ENCODE data around the gene IL26. TPM values are rescaled to one million over a fixed set of nuclear protein-coding genes. Genes with fewer than 3 reads are reported as not detected.

The IL26 gene
- polyA plus RNA-seq, 1 donor from 2014 or later: not detected

GRCh38 chr12:68259318-68259940, 33.8 kb upstream of the IL26 start:
- Histone ChIP-seq H3K36me3 (ENCODE audit: insufficient read depth, low read length) (no peaks in the 10 kb centered on the region), H3K9me2 (ENCODE audit: insufficient read depth, low read length) (no peaks in the 10 kb centered on the region), H2AFZ (ENCODE audit: low read depth, low read length) (no peak overlapping the region), H3F3A (ENCODE audit: insufficient read depth, low read length, poor library complexity, severe bottlenecking) (no peaks in the 10 kb centered on the region), H3K9ac (ENCODE audit: low read length) (no peak overlapping the region), H3K27ac (ENCODE audit: low read length) (no peak overlapping the region), H3K79me2 (replicated peaks; ENCODE audit: insufficient read depth, low read length) (no peaks in the 10 kb centered on the region), H3K4me3 (ENCODE audit: low read length) (no peak overlapping the region), H3K9me3 (ENCODE audit: low read length) (no peaks in the 10 kb centered on the region), H4K20me1 (ENCODE audit: insufficient read depth) (no peaks in the 10 kb centered on the region), H3K27me3 (ENCODE audit: insufficient read depth, low read depth, low read length) (no peaks in the 10 kb centered on the region), H3K4me2 (ENCODE audit: low read length) (no peak overlapping the region)
- TF ChIP-seq CTCF (IDR thresholded peaks at IDR 0.05; ENCODE audit: poor library complexity, severe bottlenecking) (no peak), EP300 (conservative IDR thresholded peaks at IDR 0.05; ENCODE audit: poor library complexity, severe bottlenecking) (no peak), REST (IDR thresholded peaks at IDR 0.05; ENCODE audit: borderline replicate concordance) (no peak), POLR2AphosphoS5 (IDR thresholded peaks at IDR 0.05) (no peak), SMC3 (conservative IDR thresholded peaks at IDR 0.05; ENCODE audit: poor library complexity) (no peak), RAD21 (conservative IDR thresholded peaks at IDR 0.05) (no peak), TAF1 (IDR thresholded peaks at IDR 0.05; ENCODE audit: low read depth) (no peak), MXI1 (conservative IDR thresholded peaks at IDR 0.05; ENCODE audit: poor library complexity, severe bottlenecking) (no peak), EZH2 (IDR thresholded peaks at IDR 0.05; ENCODE audit: borderline replicate concordance, insufficient read depth, low read length, poor library complexity, severe bottlenecking) (no peak)

GRCh38 chr12:68253504-68253903, 27.9 kb upstream of the IL26 start, which contains the start of gene IL22:
IL22 (minus strand) TSS chr12:68253604; CDS start chr12:68253448, 156 bp downstream.
- Histone ChIP-seq H3K36me3 (ENCODE audit: insufficient read depth, low read length) (no peaks in the 10 kb centered on the region), H3K4me2 (ENCODE audit: low read length) (no peak within 1 kb of the TSS), H3F3A (ENCODE audit: insufficient read depth, low read length, poor library complexity, severe bottlenecking) (no peaks in the 10 kb centered on the region), H2AFZ (ENCODE audit: low read depth, low read length) (no peak within 1 kb of the TSS), H3K79me2 (replicated peaks; ENCODE audit: insufficient read depth, low read length) (no peaks in the 10 kb centered on the region), H3K9me3 (ENCODE audit: low read length) (no peaks in the 10 kb centered on the region), H3K27ac (ENCODE audit: low read length) (no peak within 1 kb of the TSS), H3K4me3 (ENCODE audit: low read length) (no peak within 1 kb of the TSS), H3K27me3 (ENCODE audit: insufficient read depth, low read depth, low read length) (no peaks in the 10 kb centered on the region), H3K9me2 (ENCODE audit: insufficient read depth, low read length) (no peaks in the 10 kb centered on the region), H4K20me1 (ENCODE audit: insufficient read depth) (no peaks in the 10 kb centered on the region), H3K9ac (ENCODE audit: low read length) (no peak within 1 kb of the TSS)
- TF ChIP-seq RAD21 (conservative IDR thresholded peaks at IDR 0.05): no peak
- no peak for TF ChIP-seq MXI1 (conservative IDR thresholded peaks at IDR 0.05; ENCODE audit: poor library complexity, severe bottlenecking)
- TF ChIP-seq EP300 (conservative IDR thresholded peaks at IDR 0.05; ENCODE audit: poor library complexity, severe bottlenecking): no peak
- no peak for TF ChIP-seq CTCF (IDR thresholded peaks at IDR 0.05; ENCODE audit: poor library complexity, severe bottlenecking)
- no peak for TF ChIP-seq SMC3 (conservative IDR thresholded peaks at IDR 0.05; ENCODE audit: poor library complexity)
- no peak for TF ChIP-seq REST (IDR thresholded peaks at IDR 0.05; ENCODE audit: borderline replicate concordance)

All from neural cell (in vitro differentiated cells).